Adrenal gland (tissue), 12 donors: ENCODE results near the gene PPP2R5C. TPM values are rescaled to one million over a fixed set of nuclear protein-coding genes. Genes with fewer than 3 reads are reported as not detected.

Source experiments
- DNase-seq, 7 donors: peaks; one replicate each; pipeline ENCODE4 v3.0.0-alpha.2; 2019 to 2020
- H3K27ac ChIP-seq, 5 donors: fragments of 200-600 bp; sonication (generic) in 4 of 5; 1 replicate in 3 of 5; 2 replicates in 2 of 5; pipeline versions ENCODE4 v1.5.1 to v1.8.0; 2016 to 2020; ENCODE audit warnings: mild to moderate bottlenecking in 1 of 5
- H3K27me3 ChIP-seq: fragments of 200-600 bp; 2 replicates; pipeline ENCODE4 v1.8.0; 2021
- H3K36me3 ChIP-seq, 2 donors: fragments of 200-600 bp; replicated peaks in 1 of 2; 1 replicate in 1 of 2; 2 replicates in 1 of 2; pipeline versions ENCODE4 v1.5.1 to v1.8.0; 2018 to 2022
- H3K4me1 ChIP-seq, 2 donors: fragments of 200-600 bp; replicated peaks in 1 of 2; 1 replicate in 1 of 2; 2 replicates in 1 of 2; pipeline versions ENCODE4 v1.5.1 to v1.8.0; 2018 to 2021
- H3K4me3 ChIP-seq, 4 donors: fragments of 200-600 bp; sonication (generic) in 3 of 4; one replicate each; pipeline ENCODE4 v1.5.1; 2016 to 2018
- H3K9me3 ChIP-seq, 3 donors: fragments of 200-600 bp; sonication (generic) in 1 of 3; replicated peaks in 1 of 3; 1 replicate in 2 of 3; 2 replicates in 1 of 3; pipeline versions ENCODE4 v1.5.1 to v1.8.0; 2016 to 2021
- CTCF ChIP-seq, 6 experiments: fragments of 450-650 bp in 4 of 6; fragments of 200-600 bp in 2 of 6; sonication (generic) in 1 of 6; IDR thresholded peaks; 1 replicate in 5 of 6; 2 replicates in 1 of 6; pipeline versions ENCODE4 v1.5.1 to v1.8.0; 2016 to 2021; ENCODE audit warnings: antibody characterized with exemption in 6 of 6, mild to moderate bottlenecking in 2 of 6, moderate library complexity in 1 of 6
- POLR2A ChIP-seq, 2 donors: fragments of 450-650 bp; IDR thresholded peaks; one replicate each; pipeline ENCODE4 v1.6.1; 2017; ENCODE audit warnings: antibody characterized with exemption in 2 of 2, mild to moderate bottlenecking in 2 of 2, moderate library complexity in 1 of 2
- WGBS, 4 donors: extraction: QIAGEN DNeasy Blood & Tissue Kit in 2 of 4; methylation state at CpG; one replicate each; pipeline versions ENCODE4 v1.1.5 to v1.1.7; 2013 to 2017; 5-methylcytosine and 5-hydroxymethylcytosine counted together
- intact Hi-C, 2 donors: fragments of 100-400 bp; cut with DNase I; formaldehyde crosslinking; loops; one replicate each; pipeline versions ENCODE4 v1.14.1 to v1.15.0; 2022 to 2023
- polyA plus RNA-seq, 3 donors: library from polyadenylated mRNA; stranded (reverse); fragments of 200-250 nt in 2 of 3; fragments of 350-450 nt in 1 of 3; fragmentation: Illumina TruSeq in 1 of 3; extraction: RNeasy Lipid Tissue Mini Kit (QIAGEN cat#74804) in 1 of 3; gene quantifications; one replicate each; pipeline ENCODE4 v1.2.3, GENCODE V29; 2013 to 2014
- total RNA-seq, 9 donors: library from RNA; depleted of rRNA in 4 of 9; stranded (reverse); fragments of >200 nt in 4 of 9; fragments of 120-200 nt in 1 of 9; fragmentation: NEBNext Ultra II Directional in 1 of 9; extraction: Animal tissue kit (Norgen Biotek cat#: 25700) in 1 of 9; gene quantifications; one replicate each; pipeline versions ENCODE4 v1.1.0 to v1.2.4, GENCODE V29; 2013 to 2023
- donor health status: healthy with polysubstance abuse.
- donor health status: Bipolar disorder and iron deficiency.
- donor health status: DM: yes; HTN: yes; CAD: no.
- donor health status: DM: no; HTN: no; CAD: no.
- donor health status: DM: no; HTN: no; CAD: no.
- donor health status: DM: yes; HTN: yes; CAD: no.

PPP2R5C gene
- total and polyA plus RNA-seq, 12 donors = 66.5 to 216 (median 134) TPM

- WGBS, 4 donors = 91 to 96% (median 95%) methylated on average over 10 of the region's 10 CpGs
- intact Hi-C loops = no loop called here
- Histone ChIP-seq H3K27ac (peak overlapping the region in 2 of 5 donors; percentile 62 to 68), H3K27me3 (no peaks in the 10 kb centered on the region), H3K4me1 (peaks cover 14 to 22% of the 10 kb centered on the region in 2 donors), H3K9me3 (no peaks in the 10 kb centered on the region), H3K4me3 (no peak overlapping the region), H3K36me3 (peaks cover 0 to 7% of the 10 kb centered on the region in 2 donors)
- peak in 1 of 7 donors; percentile 17 for DNase-seq
- TF ChIP-seq POLR2A (IDR thresholded peaks at IDR 0.05) (no peak), CTCF (IDR thresholded peaks at IDR 0.05) (no peak)
Measured at GRCh38 chr14:101929096-101929495, 167.6 kb downstream of the PPP2R5C start.

GRCh38 chr14:101929946-101930345 lies 168.4 kb downstream of the PPP2R5C start:
- H3K9me3 ChIP-seq = no peaks in the 10 kb centered on the region
- TF ChIP-seq CTCF (IDR thresholded peaks at IDR 0.05) = no peak
- no peak for TF ChIP-seq POLR2A (IDR thresholded peaks at IDR 0.05)
- peaks cover 14 to 22% of the 10 kb centered on the region in 2 donors for H3K4me1 ChIP-seq
- WGBS, 4 donors = 88 to 94% (median 91%) methylated on average over 3 to 9 of the region's 9 CpGs
- peak overlapping the region in 1 of 5 donors; percentile 68 for H3K27ac ChIP-seq
- H3K27me3 ChIP-seq = no peaks in the 10 kb centered on the region
- H3K4me3 ChIP-seq = no peak overlapping the region
- H3K36me3 ChIP-seq = peaks cover 0 to 5% of the 10 kb centered on the region in 2 donors
- intact Hi-C loops = no loop called here
- peak in 3 of 7 donors; percentile 6 to 49 (median 22) for DNase-seq

- no peak overlapping the region for H3K4me3 ChIP-seq
- H3K27me3 ChIP-seq = no peaks in the 10 kb centered on the region
- DNase-seq = peak in 4 of 7 donors; percentile 48 to 74 (median 60)
- peak overlapping the region in 2 of 5 donors; percentile 4 to 62 for H3K27ac ChIP-seq
- peaks cover 5 to 15% of the 10 kb centered on the region in 2 donors for H3K4me1 ChIP-seq
- no peak for TF ChIP-seq CTCF (IDR thresholded peaks at IDR 0.05)
- no peak for TF ChIP-seq POLR2A (IDR thresholded peaks at IDR 0.05)
- 37 to 55% (median 40%) methylated on average over 7 of the region's 7 CpGs for WGBS, 4 donors
- H3K9me3 ChIP-seq = no peaks in the 10 kb centered on the region
- intact Hi-C loops = no loop called here
- H3K36me3 ChIP-seq = no peaks in the 10 kb centered on the region
Measured at GRCh38 chr14:101932673-101933072, 171.2 kb downstream of the PPP2R5C start.

- peaks cover 0 to 10% of the 10 kb centered on the region in 2 donors for H3K4me1 ChIP-seq
- no peak for TF ChIP-seq POLR2A (IDR thresholded peaks at IDR 0.05)
- TF ChIP-seq CTCF (IDR thresholded peaks at IDR 0.05) = no peak
- peak overlapping the region in 2 of 5 donors; percentile 4 to 62 for H3K27ac ChIP-seq
- H3K36me3 ChIP-seq = no peaks in the 10 kb centered on the region
- no peak overlapping the region for H3K4me3 ChIP-seq
- intact Hi-C loops = no loop called here
- peak in 2 of 7 donors; percentile 13 to 21 for DNase-seq
- peaks cover under 1% of the 10 kb centered on the region for H3K27me3 ChIP-seq
- WGBS, 4 donors = 81 to 93% (median 84%) methylated on average over 15 to 16 of the region's 16 CpGs
- no peaks in the 10 kb centered on the region for H3K9me3 ChIP-seq
Measured at GRCh38 chr14:101933209-101933608, 171.7 kb downstream of the PPP2R5C start.
